COLO829 (cell line): ENCODE measurements around the gene EIF4A3.
"Not testable (repeated sequence)": the region's sequence is repeated elsewhere in the genome, so short reads cannot be mapped to it uniquely, and the experiment has no call there.

Source experiments
- DNase-seq: peaks from one replicate; pipeline ENCODE4 v3.0.0; 2012; ENCODE audit warnings: low spot score

Gene EIF4A3

GRCh38 chr17:80101011-80101945, 45.6 kb downstream of the EIF4A3 start, which contains the start of gene GAA:
TSS of gene GAA (plus strand) at chr17:80101581. CDS start at chr17:80104587, 3,006 bp downstream.
- DNase-seq, result peak; percentile 80

- no peak for DNase-seq
Observed at GRCh38 chr17:80100035-80100323, 46.9 kb downstream of the EIF4A3 start.

GRCh38 chr17:80099291-80100034, 47.5 kb downstream of the EIF4A3 start:
- DNase-seq, result no peak

- DNase-seq, result no peak
Observed at GRCh38 chr17:80097844-80098691, 48.9 kb downstream of the EIF4A3 start.

- no peak for DNase-seq
Observed at GRCh38 chr17:80097127-80097621, 49.8 kb downstream of the EIF4A3 start.

GRCh38 chr17:80096561-80097021, 50.3 kb downstream of the EIF4A3 start:
- no peak for DNase-seq

GRCh38 chr17:80095844-80096475, 51.0 kb downstream of the EIF4A3 start:
- no peak for DNase-seq

GRCh38 chr17:80095038-80095843, 51.7 kb downstream of the EIF4A3 start:
- DNase-seq, result no peak

- DNase-seq, result no peak
Observed at GRCh38 chr17:80092959-80093358, 54.0 kb downstream of the EIF4A3 start.

- DNase-seq, result no peak
Observed at GRCh38 chr17:80091376-80091775, 55.6 kb downstream of the EIF4A3 start.

- DNase-seq, result not testable (repeated sequence)
Observed at GRCh38 chr17:80090164-80090563, 56.8 kb downstream of the EIF4A3 start.

GRCh38 chr17:80089762-80090161, 57.2 kb downstream of the EIF4A3 start:
- DNase-seq, result no peak

GRCh38 chr17:80087346-80088265, 59.3 kb downstream of the EIF4A3 start:
- no peak for DNase-seq

GRCh38 chr17:80086616-80087015, 60.3 kb downstream of the EIF4A3 start:
- no peak for DNase-seq

GRCh38 chr17:80086081-80086480, 60.8 kb downstream of the EIF4A3 start:
- no peak for DNase-seq

- no peak for DNase-seq
Observed at GRCh38 chr17:80084773-80085172, 62.2 kb downstream of the EIF4A3 start.
